ENCODE data around the gene PKN1.
"Not testable (repeated sequence)": the region's sequence is repeated elsewhere in the genome, so short reads cannot be mapped to it uniquely, and the experiment has no call there.

Gene PKN1

GRCh38 chr19:14487370-14488125 is 54.4 kb downstream of the PKN1 start:
- no peak for DNase-seq (ENCODE audit: low read depth)

- DNase-seq (ENCODE audit: low read depth) = no peak
Observed at GRCh38 chr19:14492756-14493337, 59.7 kb downstream of the PKN1 start.

DNA sequence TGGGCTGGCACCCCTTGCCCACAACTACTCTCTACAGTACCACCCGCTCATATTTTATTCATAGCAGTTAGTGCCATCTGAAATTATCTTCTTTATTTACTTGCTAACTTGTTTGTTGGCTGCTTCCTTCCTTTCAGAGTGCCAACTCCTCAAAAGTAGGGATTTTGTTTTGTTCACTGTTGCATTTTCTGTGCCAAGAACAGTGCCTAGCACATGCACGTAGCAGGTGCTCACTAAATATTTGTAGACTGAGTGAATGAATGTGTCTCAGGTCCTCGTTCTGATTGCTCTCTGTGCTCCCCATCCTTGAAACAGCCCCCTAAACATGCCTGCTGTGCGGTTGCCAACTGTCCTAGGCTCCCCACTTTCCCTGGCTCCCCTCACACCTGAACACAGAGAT is 61.3 kb downstream of the PKN1 start:
- no peak for DNase-seq (ENCODE audit: low read depth)

DNA sequence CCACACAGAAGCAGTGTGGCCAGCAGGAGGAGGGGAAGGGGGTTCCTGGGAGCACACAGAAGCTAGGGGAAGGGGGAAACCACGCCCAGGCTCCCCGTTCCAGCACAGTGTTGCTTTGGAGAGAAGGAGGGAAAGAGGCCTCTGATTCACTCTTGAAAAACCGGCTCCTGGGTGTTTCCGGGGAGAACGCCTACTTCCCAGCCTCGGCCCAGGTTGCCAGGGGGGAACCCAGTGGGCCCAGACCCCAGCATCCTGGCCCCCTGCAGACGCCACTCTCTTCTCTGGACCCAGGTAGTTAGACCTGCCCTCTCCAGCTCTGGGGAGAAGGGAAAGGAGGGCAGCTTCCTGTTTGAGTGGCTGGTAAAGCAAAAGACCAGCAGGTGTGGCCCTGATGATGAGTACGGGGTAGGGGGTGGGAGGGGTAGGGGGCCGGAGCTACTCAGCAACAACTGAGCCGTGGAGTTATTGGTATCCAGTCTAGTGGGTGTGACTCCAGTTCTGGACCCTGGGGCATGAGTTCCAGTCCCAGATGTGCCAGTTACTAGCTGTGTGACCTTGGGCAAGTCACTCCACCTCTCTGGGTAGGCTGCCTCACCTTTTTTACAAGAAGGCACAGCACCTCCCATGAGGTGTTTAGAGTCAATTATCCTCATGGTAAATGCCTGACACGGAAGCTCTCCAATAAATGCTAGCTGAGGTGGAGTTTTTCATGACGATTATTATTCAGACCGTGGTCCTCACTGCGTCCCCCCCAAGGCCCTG is 62.0 kb downstream of the PKN1 start:
- no peak for DNase-seq (ENCODE audit: low read depth)

DNA sequence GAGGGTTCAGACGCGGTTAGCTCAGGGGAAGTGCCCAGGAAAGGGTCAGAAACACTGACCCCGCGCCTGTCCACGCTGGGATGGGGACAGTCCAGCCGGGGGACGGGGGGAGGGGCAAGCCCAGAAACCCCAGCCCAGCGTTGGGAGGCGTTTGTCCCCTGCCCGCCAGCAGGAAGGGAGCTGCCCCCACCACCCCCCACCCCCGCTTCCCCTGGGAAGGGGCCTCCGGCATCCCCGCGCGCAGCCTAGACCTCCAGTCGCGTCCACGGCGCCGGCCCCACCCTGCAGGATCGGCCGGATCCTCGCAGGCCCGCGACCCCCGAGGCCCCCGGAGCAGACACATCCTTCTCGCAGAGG is 62.5 kb downstream of the PKN1 start:
- DNase-seq (ENCODE audit: low read depth) = no peak

DNA sequence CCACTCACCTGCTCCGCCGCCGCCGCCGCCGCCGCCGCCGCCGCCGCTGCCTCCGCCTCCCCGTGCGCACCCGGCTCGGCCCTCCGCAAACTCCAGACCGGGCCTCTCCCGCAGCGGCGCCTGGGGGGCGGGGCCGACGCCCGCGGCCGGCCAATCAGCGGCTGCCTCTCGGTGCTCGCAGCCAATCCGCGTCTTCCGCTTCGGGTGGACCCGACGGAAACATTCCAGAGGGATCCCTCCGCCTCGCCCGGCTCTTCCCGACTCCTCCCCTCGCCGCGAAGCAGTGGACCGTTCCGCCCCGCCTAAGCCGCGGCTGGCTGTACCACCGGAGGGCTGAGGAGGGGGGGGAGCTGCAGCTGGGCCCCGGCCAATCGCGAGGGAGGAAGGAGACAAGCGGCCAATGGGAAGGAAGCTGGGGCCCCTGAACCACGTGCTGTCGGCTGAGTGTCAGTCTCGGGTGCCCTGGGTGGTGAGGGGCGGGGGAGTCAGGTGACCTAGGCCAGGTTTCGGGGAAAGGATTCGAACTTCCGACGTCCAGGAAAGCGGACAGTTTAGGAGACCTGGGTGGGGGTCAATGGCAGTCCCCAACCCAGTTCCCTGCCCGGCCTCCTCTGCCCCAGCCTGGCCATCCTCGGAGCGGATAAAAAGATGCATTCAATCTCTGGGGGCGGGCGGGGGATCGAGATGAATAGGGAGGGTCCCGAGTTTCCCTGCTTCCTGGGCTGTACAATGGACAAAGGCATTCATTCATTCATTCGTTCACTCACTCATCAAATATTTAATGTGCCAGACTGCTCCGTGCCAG is 63.1 kb downstream of the PKN1 start, which contains the start of gene GIPC1:
Gene GIPC1 (minus strand): TSS at position 99 of the 805 bp plus-strand sequence. CDS start 13,151 bp downstream, outside the sequence.
- peak; percentile 69 for DNase-seq (ENCODE audit: low read depth)

DNA sequence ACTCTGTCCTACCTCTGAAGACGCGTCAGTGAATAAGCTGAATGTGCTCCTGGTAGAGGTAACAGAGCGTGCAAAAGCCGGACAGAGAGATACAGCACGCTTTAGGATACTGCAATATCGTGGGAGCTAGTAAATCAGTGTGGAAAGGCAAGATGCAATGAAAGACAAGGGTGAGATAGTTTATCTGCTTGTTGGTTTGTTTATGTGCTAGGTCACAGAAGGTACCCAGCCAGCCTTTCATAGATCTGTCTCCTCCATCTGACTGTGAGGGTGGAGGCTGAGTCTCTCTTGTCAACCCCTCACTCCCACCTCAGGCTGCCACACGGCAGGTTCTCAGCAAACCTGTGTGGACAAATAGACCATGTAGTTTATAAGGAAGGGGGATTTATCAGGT is 63.7 kb downstream of the PKN1 start:
- no peak for DNase-seq (ENCODE audit: low read depth)

DNA sequence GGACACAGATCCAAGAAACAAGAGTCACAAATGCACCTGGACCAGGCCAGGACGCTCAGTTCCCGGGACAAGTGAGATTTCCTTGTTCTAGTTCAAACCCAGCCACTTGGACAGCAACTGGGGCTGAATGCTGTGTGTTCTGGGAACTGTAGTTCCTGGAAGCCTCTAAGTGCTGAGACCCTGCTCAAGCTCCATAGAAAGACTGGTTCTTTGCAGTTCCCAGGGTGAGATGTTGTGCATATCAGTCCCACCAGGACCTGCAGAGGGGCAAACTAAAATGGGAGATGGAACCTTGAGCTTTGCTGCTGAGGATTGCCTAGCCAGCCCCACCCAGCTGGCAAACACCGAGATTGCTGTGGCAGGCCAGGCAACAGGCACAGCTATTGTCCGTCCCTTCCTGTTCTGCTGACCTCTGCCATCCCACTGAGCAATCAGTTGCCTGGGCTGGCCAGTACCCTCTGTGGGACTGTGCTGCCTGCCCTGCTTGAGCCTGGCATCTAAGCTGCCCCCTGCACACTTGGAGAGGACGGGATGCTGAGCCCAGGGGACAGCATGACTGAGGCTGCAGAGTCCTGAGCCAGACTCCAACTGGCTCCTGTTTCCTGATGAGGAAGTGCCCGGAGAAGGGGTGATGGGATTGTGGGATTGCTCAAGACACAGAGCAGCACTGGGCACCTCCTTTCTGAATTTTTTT is 64.3 kb downstream of the PKN1 start:
- no peak for DNase-seq (ENCODE audit: low read depth)

GRCh38 chr19:14502334-14503092 is 69.4 kb downstream of the PKN1 start:
- DNase-seq (ENCODE audit: low read depth) = no peak

GRCh38 chr19:14503285-14503684 is 70.2 kb downstream of the PKN1 start:
- DNase-seq (ENCODE audit: low read depth) = no peak

GRCh38 chr19:14504575-14504974 is 71.5 kb downstream of the PKN1 start:
- not testable (repeated sequence) for DNase-seq (ENCODE audit: low read depth)

DNA sequence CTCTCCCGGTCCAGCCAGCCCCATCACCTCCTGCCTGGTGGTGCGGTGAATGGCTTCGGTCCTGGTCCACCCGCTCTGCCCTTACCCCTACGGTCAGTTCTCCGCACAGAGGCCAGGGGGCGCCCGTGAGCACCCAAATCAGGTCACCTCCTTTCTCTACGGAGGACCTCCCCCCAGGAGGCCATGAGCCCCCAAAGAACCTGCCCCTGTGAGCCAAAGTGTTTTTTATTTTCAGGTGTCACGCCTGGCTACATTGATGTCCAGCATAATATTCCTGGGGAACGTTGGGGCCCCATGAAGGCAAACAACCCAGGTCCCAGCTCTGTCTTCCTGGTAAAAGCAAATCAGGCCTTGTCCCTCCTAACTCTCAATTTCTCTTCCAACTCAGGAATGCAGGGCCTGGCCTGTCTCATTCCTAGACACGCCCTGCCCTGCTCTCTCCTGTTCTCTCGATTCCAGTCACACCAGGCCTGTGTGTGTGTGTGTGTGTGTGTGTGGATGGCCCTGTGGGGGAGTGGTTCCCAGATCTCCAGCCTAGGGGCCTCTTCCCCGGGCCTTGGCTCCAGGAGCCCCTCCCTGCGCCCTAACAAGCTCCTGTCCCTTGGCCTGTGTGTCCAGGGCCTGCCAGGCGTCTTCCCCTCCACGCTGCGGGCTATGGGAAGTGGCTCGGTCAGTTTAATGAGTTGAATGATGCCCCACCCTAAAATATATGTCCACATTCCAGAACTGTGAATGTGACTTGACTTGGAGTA is 72.6 kb downstream of the PKN1 start:
- DNase-seq (ENCODE audit: low read depth) = peak; percentile 39

GRCh38 chr19:14507704-14508542 is 74.8 kb downstream of the PKN1 start:
- DNase-seq (ENCODE audit: low read depth) = no peak

DNA sequence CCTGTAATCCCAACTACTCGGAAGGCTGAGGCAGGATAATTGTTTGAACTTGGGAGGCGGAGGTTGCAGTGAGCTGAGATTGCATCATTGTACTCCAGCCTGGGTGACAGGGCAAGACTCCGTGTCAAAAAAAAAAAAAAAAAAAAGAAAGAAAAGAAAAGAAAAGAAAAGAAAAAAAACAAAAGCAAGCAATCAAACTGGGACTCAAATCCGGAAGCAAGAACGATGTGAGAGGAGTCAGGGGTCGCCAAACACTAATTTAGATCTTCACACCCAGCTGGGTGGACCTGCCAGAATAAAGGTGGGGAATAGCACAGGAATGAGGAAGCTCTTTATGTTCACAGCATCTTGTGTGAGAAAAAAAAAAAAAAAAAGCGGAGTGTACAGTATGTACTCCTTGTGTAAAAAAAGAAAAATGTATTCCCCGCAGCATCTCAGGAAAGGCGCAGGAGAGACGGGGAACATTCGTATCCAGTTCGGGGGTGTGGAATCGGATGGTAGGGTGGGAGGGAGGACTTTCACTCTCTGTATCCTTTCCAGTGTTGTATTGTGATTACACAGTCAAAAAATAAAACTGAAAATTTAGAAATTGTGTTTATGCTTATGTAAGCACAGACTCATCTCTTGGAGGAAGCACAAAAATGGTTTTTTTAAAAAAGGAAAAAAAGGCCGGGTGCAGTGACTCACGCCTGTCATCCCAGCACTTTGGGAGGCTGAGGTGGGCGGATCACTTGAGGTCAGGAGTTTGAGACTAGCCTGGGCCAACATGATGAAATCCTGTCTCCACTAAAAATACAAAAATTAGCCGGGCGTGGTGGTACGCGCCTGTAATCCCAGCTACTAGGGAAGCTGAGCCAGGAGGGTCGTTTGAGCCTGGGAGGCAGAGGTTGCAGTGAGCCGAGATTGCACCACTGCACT is 77.5 kb downstream of the PKN1 start:
- DNase-seq (ENCODE audit: low read depth) = no peak

- no peak for DNase-seq (ENCODE audit: low read depth)
Observed at GRCh38 chr19:14511229-14511593, 78.1 kb downstream of the PKN1 start.

GRCh38 chr19:14512406-14512961 is 79.4 kb downstream of the PKN1 start:
- DNase-seq (ENCODE audit: low read depth) = no peak

DNA sequence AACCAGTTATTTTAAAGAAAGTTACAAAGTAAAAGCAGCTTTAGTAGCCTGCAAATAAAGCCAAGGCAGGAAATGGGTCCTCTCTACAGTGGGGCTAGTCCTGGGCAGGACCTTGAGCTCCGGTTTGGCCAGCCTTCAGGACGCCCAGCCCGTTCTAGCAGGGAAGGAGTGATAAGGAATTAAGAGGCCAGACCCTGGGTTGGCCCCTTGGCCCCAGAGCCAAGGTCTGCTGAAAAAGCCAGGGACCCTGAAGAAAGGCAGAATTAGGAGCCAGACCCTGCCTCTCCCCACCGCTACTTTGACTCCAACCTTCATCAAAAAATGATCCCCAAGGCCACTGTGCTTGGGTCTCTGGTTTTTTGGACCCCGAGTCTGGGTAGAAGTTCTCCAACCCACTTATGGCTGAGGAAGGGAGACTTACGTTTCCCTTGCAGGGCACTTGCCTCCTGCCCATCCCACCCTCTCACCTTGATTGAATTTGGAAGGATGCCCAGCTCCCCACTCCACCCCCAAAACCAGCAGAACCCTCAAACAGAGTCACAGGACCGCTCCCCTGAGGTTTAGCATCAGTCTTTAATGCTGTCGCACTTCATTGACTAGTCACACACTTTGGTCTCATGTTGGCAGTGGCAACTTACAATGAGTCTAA is 81.2 kb downstream of the PKN1 start:
- no peak for DNase-seq (ENCODE audit: low read depth)

Measured in stimulated activated CD8-positive, alpha-beta memory T cell treated with anti-CD3 and anti-CD28 coated beads, Interleukin-12 subunit alpha, Interleukin-12 subunit beta, amount 100 ng/mL, for 4 hours (primary cell).